Stimulated activated CD4-positive, alpha-beta T cell treated with anti-CD3 and anti-CD28 coated beads, Interleukin-15, amount 100 ng/mL, for 1 hour (primary cell): ENCODE data around the gene TMEM150C.

Source experiments
- DNase-seq, 2 donors: peaks; one replicate each; pipeline ENCODE4 v3.0.0-alpha.2; 2020; ENCODE audit warnings: low read depth in 1 of 2, low spot score in 1 of 2

The TMEM150C gene

DNA sequence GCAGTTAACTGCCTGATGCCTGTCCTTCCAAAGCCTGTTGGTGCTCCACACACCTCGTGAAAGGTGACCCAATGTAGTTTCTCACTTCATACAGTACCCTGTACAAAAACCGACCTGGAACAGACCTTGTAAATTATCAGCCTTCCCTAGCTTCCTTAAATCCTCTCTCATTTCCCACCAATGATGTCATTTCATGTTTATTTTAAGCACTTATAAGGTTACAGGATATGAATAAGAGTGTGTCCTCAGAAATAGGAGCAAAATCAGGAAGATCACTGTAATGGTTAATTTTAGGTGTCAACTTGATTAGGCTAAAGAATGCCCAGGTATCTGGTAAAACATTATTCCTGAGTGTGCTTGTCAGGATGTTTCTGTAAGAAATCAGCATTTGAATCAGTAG lies 44.7 kb downstream of the TMEM150C start:
- DNase-seq, result no peak

GRCh38 chr4:82515705-82516104 lies 46.1 kb downstream of the TMEM150C start:
- no peak for DNase-seq

DNA sequence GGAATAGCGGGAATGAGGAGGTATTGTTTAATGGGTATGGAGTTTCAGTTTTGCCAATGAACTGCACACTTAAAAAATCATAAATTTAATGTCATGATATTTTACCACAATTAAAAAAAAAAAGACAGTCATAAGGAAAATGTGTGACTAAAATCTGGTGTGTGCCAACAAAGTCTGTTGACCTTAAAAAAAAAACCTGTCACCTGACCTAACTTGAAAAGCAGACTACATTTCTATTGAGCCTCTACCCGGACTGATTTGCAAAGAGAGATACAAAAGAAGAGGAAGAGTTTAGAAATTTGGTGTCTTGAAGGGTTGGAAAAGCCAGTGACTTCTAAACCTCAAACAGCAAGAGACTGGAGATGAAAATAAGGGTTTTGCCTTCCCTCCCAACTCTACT lies 48.4 kb downstream of the TMEM150C start:
- no peak for DNase-seq

DNA sequence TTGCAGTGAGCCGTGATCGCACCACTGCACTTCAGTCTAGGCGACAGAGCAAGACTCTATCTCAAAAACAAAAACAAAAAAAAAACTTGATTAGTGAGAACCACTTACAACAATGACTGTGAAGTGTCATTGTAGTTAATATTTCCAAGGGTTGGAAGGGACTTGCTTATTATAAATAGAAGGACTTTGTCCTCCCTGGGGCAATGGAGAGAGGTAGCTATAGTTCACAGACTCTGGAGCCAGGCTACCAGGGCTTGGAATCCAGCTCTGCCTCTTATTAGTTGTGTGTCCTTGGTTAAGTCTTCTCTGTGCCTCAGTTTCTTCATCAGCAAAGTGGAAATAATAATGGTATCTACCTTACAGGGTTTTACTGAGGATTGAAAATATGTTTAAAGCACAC lies 51.6 kb downstream of the TMEM150C start:
- DNase-seq, result no peak

DNA sequence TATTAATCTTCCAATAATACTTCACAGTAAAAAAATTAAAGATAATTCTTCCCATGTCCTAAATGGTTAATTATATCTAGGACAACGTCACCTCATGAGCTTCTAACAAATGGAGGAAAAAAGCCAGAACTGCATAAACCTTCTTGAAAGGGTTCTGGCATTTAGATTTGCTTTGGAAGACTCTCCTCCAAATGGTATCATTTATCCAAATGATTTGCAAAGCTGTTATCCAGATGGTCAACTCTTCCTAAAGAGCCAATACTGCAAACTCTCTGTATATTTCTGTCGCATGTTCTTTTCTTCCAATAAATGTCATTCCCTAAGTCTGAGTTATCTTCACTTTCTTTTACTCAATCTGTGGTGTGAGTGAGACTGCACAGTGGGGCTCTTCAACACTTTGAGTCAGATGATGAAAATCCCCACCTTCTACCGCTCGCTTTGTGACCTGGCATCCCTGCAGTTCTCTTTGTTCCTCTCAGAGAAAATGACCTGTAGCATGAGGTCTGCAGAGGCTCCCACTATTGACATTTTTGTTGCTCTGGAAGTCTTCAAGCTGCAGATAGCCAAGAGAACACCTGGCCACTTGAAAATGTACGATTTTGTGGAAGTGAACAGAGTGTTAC lies 52.9 kb downstream of the TMEM150C start:
- DNase-seq, result no peak

- no peak for DNase-seq
Measured at GRCh38 chr4:82508011-82508410, 53.8 kb downstream of the TMEM150C start.

DNA sequence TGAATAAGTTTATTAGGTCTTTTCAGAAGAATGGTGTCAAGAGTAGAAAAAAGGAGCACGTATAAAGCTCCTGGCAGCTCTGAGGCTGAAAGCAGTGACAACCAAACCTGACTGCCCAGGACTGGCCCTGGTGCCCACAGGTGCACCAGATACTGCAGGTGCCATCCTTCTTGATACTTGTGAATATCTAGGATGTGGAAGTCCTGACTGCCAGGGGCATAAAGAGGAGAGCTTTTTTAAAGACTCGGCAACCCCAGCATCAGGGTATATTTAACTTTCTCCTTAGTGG lies 60.7 kb downstream of the TMEM150C start:
- DNase-seq, result no peak

- DNase-seq, result no peak
Measured at GRCh38 chr4:82500435-82501153, 61.2 kb downstream of the TMEM150C start.

DNA sequence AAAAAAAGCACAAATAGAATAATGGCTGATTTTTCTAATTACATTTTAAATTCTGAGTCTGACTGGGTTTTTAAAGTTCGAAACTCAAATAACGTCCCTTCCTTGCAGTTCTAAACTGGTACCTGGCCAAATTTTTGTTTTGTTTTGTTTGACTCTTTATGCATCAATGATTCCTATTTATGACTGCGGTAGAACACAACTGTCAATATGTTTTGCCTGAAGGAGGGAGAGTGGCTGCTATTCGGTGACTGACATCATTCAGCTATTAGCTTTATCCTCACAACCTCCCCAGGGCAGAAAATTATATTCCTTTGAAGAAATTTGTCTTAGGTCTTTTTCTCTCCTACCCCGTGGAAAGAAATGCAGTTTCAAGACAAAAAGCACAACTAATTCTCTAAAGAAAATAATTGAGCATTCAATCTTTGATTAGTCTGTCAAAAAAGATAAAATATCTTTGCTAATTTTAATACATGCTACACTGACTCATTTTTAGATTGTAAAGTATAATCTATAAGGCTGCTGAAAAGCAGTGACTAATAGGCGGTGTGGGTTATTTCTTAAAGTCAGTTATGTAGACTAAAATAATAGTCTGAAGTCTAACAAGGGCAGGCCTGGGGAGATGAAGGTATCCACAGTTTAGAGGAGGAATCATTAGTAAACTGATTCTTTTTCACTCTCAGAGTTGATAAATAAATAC lies 61.9 kb downstream of the TMEM150C start:
- no peak for DNase-seq

- no peak for DNase-seq
Measured at GRCh38 chr4:82496349-82496748, 65.4 kb downstream of the TMEM150C start.

DNA sequence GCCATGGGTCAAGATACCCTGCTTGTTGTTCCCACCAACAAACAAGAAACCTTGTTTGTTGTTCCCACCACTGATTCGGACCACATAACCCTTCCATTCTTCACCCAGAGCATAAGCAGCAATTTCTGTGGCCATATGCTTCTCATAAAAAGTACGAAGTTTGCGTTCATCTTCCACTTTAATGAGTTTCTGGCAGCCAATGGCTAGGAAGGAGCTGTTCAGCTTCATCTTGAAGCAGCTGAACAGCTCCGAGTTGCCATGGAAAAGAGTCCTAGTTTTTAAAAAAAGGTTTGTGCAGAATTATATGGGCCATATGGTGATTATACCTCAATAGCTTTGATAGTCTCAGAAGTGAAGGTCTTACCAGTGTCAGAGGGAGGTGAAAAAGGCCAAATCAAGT lies 66.1 kb downstream of the TMEM150C start:
- no peak for DNase-seq

GRCh38 chr4:82493721-82494425 lies 67.9 kb downstream of the TMEM150C start:
- no peak for DNase-seq

GRCh38 chr4:82491251-82491960 lies 70.4 kb downstream of the TMEM150C start:
- no peak for DNase-seq

- DNase-seq, result no peak
Measured at GRCh38 chr4:82489987-82490386, 71.8 kb downstream of the TMEM150C start.

- no peak for DNase-seq
Measured at GRCh38 chr4:82489076-82489475, 72.7 kb downstream of the TMEM150C start.

GRCh38 chr4:82484996-82485783 lies 76.6 kb downstream of the TMEM150C start:
- DNase-seq, result no peak

GRCh38 chr4:82482387-82482786 lies 79.4 kb downstream of the TMEM150C start:
- no peak for DNase-seq

DNA sequence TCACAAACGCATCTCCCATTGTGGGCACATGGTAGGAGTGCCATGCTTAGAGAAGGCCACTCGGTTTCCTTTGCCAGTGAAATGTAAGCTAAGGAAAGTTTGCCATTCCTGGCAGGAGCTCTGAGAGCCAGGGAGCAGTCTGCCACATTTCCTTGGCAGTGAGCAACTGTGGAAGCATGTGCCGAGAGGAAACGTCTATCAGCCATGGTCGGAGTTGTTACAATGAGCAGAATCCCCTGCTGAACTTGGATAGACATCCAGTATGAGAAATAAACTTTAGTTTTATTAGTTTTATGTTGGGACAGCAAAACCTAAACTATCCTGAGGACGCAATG lies 80.3 kb downstream of the TMEM150C start:
- no peak for DNase-seq

GRCh38 chr4:82480771-82481505 lies 80.8 kb downstream of the TMEM150C start:
- DNase-seq, result no peak

GRCh38 chr4:82479562-82479961 lies 82.2 kb downstream of the TMEM150C start:
- no peak for DNase-seq
